ENCODE measurements around the gene ZBTB34.
A peak's percentile ranks its signal among the peaks of the same experiment; 100 is the strongest.
"Not testable (repeated sequence)": the region's sequence is repeated elsewhere in the genome, so short reads cannot be mapped to it uniquely, and the experiment has no call there.

Gene ZBTB34, protein sequence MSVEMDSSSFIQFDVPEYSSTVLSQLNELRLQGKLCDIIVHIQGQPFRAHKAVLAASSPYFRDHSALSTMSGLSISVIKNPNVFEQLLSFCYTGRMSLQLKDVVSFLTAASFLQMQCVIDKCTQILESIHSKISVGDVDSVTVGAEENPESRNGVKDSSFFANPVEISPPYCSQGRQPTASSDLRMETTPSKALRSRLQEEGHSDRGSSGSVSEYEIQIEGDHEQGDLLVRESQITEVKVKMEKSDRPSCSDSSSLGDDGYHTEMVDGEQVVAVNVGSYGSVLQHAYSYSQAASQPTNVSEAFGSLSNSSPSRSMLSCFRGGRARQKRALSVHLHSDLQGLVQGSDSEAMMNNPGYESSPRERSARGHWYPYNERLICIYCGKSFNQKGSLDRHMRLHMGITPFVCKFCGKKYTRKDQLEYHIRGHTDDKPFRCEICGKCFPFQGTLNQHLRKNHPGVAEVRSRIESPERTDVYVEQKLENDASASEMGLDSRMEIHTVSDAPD

DNA sequence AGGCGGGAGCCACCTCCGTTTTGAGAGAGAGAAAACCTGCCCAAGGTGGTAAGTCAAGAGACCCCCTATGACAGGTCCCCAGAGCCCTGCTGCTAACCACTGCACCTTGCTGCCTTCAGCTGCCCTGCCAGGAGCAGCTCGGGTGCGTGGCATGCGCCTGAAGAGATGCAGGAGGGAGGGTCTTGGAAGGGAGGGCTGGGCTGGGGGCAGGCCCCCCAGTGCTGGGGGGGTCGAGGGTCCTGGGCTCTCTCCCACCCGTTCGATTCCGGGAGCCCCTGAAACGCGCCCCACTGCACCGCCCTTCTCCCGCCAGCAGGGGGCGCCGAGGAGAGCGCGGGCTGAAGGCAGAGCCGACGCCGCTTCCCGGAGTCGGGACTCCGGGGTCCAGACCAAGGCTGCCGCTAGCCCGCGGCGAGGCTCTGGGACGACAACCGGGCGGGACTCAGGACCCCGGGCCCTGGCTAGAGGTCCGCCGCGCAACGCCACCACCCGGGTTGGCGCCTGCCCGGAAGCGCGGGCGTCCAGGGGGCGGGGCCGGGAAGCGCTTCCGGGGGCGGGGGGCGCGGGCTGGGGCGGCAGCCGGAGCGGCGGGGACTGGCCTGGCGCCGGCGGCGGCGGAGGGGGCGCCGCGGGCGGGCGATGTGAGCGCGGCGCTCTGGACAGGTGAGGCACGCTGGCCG lies at the start of gene ZBTB34:
Gene ZBTB34 (plus strand): TSS at position 563 of the 680 bp plus-strand sequence. CDS start 18,761 bp downstream, outside the sequence.
- peaks cover 21% of the 10 kb centered on the region for H3K4me1 Mint-ChIP-seq (ENCODE audit: low read depth)
- H3K27me3 Mint-ChIP-seq (ENCODE audit: low read depth) = peaks cover 26% of the 10 kb centered on the region
- H3K9me3 Mint-ChIP-seq = no peaks in the 10 kb centered on the region
- peak within 1 kb of the TSS; percentile 86 for H3K27ac Mint-ChIP-seq
- peaks cover 3% of the 10 kb centered on the region for H3K36me3 Mint-ChIP-seq (ENCODE audit: low read depth)
- H3K4me3 Mint-ChIP-seq = peak within 1 kb of the TSS; percentile 92

- no peak overlapping the region for H3K4me3 Mint-ChIP-seq
- no peaks in the 10 kb centered on the region for H3K27me3 Mint-ChIP-seq (ENCODE audit: low read depth)
- peaks cover 34% of the 10 kb centered on the region for H3K9me3 Mint-ChIP-seq
- H3K36me3 Mint-ChIP-seq (ENCODE audit: low read depth) = peaks cover 53% of the 10 kb centered on the region
- peaks cover 7% of the 10 kb centered on the region for H3K4me1 Mint-ChIP-seq (ENCODE audit: low read depth)
- H3K27ac Mint-ChIP-seq = no peak overlapping the region
These were observed 47.4 kb upstream of the ZBTB34 start for GRCh38 chr9:126813072-126813471.

DNA sequence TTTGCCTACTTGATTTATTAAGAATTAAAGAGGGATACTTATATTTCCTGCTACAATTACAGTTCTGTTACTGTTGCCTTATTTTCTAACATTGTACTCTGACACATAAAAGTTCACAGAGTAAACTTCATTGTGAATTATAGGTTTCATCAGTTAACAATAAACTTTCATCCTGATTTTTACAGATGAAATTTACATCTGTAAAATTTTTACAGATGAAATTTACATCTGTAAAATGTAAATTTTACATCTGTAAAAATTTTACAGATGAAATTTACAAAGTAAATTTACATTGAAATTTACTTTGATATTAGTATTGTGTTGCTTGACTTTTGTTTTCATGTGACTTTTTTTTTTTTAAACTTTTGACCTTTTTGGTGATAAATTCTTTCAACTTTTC lies 46.3 kb upstream of the ZBTB34 start:
- Mint-ChIP-seq H3K4me1 (ENCODE audit: low read depth) (peaks cover 11% of the 10 kb centered on the region), H3K36me3 (ENCODE audit: low read depth) (peaks cover 63% of the 10 kb centered on the region), H3K4me3 (no peak overlapping the region), H3K9me3 (peaks cover 43% of the 10 kb centered on the region), H3K27ac (no peak overlapping the region), H3K27me3 (ENCODE audit: low read depth) (no peaks in the 10 kb centered on the region)

GRCh38 chr9:126817615-126818014 lies 42.8 kb upstream of the ZBTB34 start:
- not testable (repeated sequence) for H3K27me3 Mint-ChIP-seq (ENCODE audit: low read depth); H3K4me3 Mint-ChIP-seq; H3K27ac Mint-ChIP-seq
- Mint-ChIP-seq H3K36me3 (ENCODE audit: low read depth) (peaks cover 69% of the 10 kb centered on the region), H3K9me3 (peaks cover 51% of the 10 kb centered on the region), H3K4me1 (ENCODE audit: low read depth) (peaks cover 18% of the 10 kb centered on the region)

DNA sequence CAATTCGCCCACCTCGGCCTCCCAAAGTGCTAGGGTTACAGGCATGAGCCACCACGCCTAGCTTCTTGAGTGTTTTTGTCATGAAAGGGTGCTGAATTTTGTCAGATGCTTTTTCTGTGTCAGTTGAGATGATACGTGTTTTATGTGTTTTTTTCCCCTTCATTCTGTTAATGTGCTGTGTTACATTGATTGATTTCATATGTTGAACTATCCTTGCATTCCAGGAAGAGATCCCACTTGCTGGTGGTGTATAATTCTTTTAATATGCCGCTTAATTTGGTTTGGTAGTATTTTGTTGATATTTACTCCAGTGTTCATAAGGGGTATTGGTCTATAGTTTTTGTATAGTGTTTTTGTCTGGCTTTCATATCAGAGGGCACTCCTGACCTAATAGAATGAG lies 42.0 kb upstream of the ZBTB34 start:
- H3K27me3 Mint-ChIP-seq (ENCODE audit: low read depth) = no peaks in the 10 kb centered on the region
- peaks cover 47% of the 10 kb centered on the region for H3K9me3 Mint-ChIP-seq
- H3K36me3 Mint-ChIP-seq (ENCODE audit: low read depth) = peaks cover 67% of the 10 kb centered on the region
- peaks cover 20% of the 10 kb centered on the region for H3K4me1 Mint-ChIP-seq (ENCODE audit: low read depth)
- H3K27ac Mint-ChIP-seq = no peak overlapping the region
- H3K4me3 Mint-ChIP-seq = no peak overlapping the region

GRCh38 chr9:126819482-126819881 lies 41.0 kb upstream of the ZBTB34 start:
- Mint-ChIP-seq H3K9me3 (peaks cover 39% of the 10 kb centered on the region), H3K36me3 (ENCODE audit: low read depth) (peaks cover 64% of the 10 kb centered on the region), H3K27ac (peak overlapping the region; percentile 61), H3K4me3 (no peak overlapping the region), H3K4me1 (ENCODE audit: low read depth) (peaks cover 20% of the 10 kb centered on the region), H3K27me3 (ENCODE audit: low read depth) (no peaks in the 10 kb centered on the region)

DNA sequence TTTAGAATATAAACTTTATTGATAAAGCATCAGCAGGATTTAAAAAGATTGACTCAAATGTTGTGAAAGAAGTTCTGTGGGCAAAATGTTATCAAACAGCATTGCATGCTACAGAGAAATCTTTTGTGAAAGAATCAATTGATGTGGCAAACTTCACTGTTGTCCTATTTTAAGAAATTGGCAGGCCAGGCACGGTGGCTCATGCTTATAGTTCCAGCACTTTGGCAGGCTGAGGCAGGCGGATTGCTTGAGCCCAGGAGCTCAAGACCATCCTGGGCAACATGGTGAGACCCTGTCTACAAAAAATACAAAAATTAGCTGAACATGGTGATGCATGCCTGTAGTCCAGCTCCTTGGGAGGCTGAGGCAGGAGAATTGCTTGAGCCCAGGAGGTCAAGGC lies 38.2 kb upstream of the ZBTB34 start:
- H3K27ac Mint-ChIP-seq = no peak overlapping the region
- H3K36me3 Mint-ChIP-seq (ENCODE audit: low read depth) = peaks cover 51% of the 10 kb centered on the region
- no peak overlapping the region for H3K4me3 Mint-ChIP-seq

DNA sequence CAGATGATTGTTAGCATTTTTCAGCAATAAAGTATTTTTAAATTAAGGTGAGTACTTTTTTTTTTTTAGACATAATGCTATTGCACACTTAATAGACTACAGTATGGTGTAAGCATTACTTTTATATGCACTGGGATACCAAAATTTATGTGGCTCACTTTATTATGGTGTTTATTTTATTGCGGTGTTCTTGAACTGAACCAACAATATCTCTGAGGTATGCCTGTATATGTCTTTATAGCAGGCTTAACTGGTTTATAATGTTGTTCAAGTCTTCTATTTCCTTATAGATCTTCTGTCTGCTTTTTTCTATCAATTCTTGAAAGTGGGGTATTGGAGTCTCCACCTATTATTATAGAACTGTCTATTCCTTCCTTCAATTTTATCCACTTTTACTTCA lies 37.6 kb upstream of the ZBTB34 start:
- Mint-ChIP-seq H3K27ac (no peak overlapping the region), H3K9me3 (peaks cover 19% of the 10 kb centered on the region), H3K4me1 (ENCODE audit: low read depth) (peaks cover 17% of the 10 kb centered on the region), H3K36me3 (ENCODE audit: low read depth) (peaks cover 49% of the 10 kb centered on the region), H3K4me3 (no peak overlapping the region), H3K27me3 (ENCODE audit: low read depth) (no peaks in the 10 kb centered on the region)

More for the DNA sequence above, 38.2 kb upstream of the ZBTB34 start:
- Mint-ChIP-seq H3K4me1 (ENCODE audit: low read depth) (peaks cover 17% of the 10 kb centered on the region), H3K9me3 (peaks cover 22% of the 10 kb centered on the region), H3K27me3 (ENCODE audit: low read depth) (no peaks in the 10 kb centered on the region)

DNA sequence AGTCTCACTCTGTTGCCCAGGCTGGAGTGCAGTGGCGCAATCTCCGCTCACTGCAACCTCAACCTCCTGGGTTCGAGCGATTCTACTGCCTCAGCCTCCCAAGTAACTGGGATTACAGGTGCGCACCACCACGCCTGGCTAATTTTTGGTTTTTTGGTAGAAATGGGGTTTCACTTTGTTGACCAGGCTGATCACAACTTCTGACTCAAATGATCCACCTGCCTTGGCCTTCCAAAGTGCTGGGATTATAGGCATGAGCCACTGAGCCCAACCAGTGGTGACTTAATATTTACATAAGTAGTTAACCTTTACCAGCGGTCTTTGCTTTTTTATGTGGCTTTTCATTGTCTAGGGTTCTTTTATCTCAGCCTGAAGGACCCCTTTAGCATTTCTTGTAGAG lies 36.4 kb upstream of the ZBTB34 start:
- Mint-ChIP-seq H3K36me3 (ENCODE audit: low read depth) (peaks cover 40% of the 10 kb centered on the region), H3K4me1 (ENCODE audit: low read depth) (peaks cover 14% of the 10 kb centered on the region)
- H3K4me3 Mint-ChIP-seq; H3K27ac Mint-ChIP-seq; H3K27me3 Mint-ChIP-seq (ENCODE audit: low read depth); H3K9me3 Mint-ChIP-seq: not testable (repeated sequence)

DNA sequence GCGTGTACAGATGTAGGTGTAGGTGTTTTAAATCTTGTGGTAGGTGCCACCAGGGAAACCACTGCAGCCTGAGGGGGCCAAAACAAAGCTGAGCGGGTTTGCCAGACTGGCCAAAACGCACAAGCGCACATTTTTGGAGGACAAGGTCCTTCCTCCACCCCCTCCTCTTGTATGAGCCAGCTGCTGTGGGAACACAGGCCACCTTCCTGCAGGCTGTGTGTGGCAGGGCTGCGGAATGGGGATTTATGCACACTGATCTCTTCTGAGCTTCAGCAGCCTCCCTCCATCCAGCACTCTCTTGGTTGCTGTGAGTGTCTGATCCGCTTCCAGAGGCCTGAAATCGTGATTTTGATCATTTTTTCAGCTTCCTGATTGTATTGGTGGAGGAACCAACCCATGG lies 33.2 kb upstream of the ZBTB34 start:
- peaks cover 26% of the 10 kb centered on the region for H3K36me3 Mint-ChIP-seq (ENCODE audit: low read depth)
- no peak overlapping the region for H3K4me3 Mint-ChIP-seq
- no peaks in the 10 kb centered on the region for H3K27me3 Mint-ChIP-seq (ENCODE audit: low read depth)
- H3K27ac Mint-ChIP-seq = no peak overlapping the region
- H3K9me3 Mint-ChIP-seq = no peaks in the 10 kb centered on the region
- peaks cover 23% of the 10 kb centered on the region for H3K4me1 Mint-ChIP-seq (ENCODE audit: low read depth)

DNA sequence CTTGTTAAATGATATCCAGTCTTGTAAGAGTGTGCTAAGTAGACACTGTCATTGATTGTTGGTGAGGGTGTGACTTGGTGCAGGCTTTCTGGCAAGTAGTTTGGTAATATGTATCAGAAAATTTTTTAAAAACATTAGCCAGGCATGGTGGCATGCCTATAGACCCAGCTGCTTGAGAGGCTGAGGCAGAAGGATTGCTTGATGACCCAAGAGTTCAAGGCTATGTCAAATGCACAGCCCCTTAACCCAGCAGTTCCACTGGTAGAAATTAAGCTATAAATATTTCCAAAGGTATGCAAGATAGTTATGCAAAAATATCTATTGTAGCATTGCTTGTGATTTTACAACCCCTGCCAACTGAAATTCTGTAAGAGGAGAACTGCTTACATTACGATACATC lies 31.4 kb upstream of the ZBTB34 start:
- Mint-ChIP-seq H3K27me3 (ENCODE audit: low read depth) (no peaks in the 10 kb centered on the region), H3K9me3 (no peaks in the 10 kb centered on the region), H3K36me3 (ENCODE audit: low read depth) (peaks cover 32% of the 10 kb centered on the region), H3K4me3 (no peak overlapping the region), H3K4me1 (ENCODE audit: low read depth) (peaks cover 24% of the 10 kb centered on the region), H3K27ac (no peak overlapping the region)

- Mint-ChIP-seq H3K4me3 (no peak overlapping the region), H3K27me3 (ENCODE audit: low read depth) (no peaks in the 10 kb centered on the region), H3K27ac (peak overlapping the region; percentile 35), H3K9me3 (no peaks in the 10 kb centered on the region), H3K4me1 (ENCODE audit: low read depth) (peaks cover 29% of the 10 kb centered on the region), H3K36me3 (ENCODE audit: low read depth) (peaks cover 35% of the 10 kb centered on the region)
These were observed 29.6 kb upstream of the ZBTB34 start for GRCh38 chr9:126830827-126831226.

- Mint-ChIP-seq H3K4me3 (no peak overlapping the region), H3K27ac (no peak overlapping the region), H3K9me3 (no peaks in the 10 kb centered on the region), H3K36me3 (ENCODE audit: low read depth) (peaks cover 37% of the 10 kb centered on the region), H3K27me3 (ENCODE audit: low read depth) (no peaks in the 10 kb centered on the region), H3K4me1 (ENCODE audit: low read depth) (peaks cover 34% of the 10 kb centered on the region)
These were observed 28.0 kb upstream of the ZBTB34 start for GRCh38 chr9:126832440-126832839.

DNA sequence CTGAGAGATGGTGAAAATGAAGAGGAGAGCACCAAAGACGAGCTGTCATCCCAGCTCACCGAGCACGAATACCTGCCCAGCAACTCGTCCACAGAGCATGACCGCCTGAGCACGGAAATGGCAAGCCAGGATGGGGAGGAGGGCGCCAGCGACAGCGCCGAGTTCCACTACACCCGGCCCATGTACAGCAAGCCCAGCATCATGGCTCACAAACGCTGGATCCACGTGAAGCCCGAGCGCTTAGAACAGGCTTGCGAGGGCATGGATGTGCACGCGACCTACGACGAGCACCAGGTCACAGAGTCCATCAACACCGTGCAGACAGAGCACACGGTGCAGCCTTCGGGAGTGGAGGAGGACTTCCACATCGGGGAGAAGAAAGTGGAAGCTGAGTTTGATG lies 27.4 kb upstream of the ZBTB34 start:
- Mint-ChIP-seq H3K36me3 (ENCODE audit: low read depth) (peaks cover 37% of the 10 kb centered on the region), H3K4me1 (ENCODE audit: low read depth) (peaks cover 38% of the 10 kb centered on the region), H3K27me3 (ENCODE audit: low read depth) (no peaks in the 10 kb centered on the region), H3K9me3 (no peaks in the 10 kb centered on the region), H3K4me3 (no peak overlapping the region), H3K27ac (no peak overlapping the region)

Data from T-helper 1 cell treated with Interleukin-12 subunit alpha and Interleukin-12 subunit beta and Interleukin-4 antibody, amounts not matched to agents 30 μg/mL and 1 μg/mL, for 36 hours (primary cell).